ENCODE measurements around the gene APOL2. TPM values are rescaled to one million over a fixed set of nuclear protein-coding genes. Genes with fewer than 3 reads are reported as not detected.
A peak's percentile ranks its signal among the peaks of the same experiment; 100 is the strongest.

APOL2 gene
- total RNA-seq, 4 donors from 2014 or later: 3.8 to 142 (median 47.8) TPM

- Histone ChIP-seq H3K36me3 (no peaks in the 10 kb centered on the region), H3K27me3 (no peaks in the 10 kb centered on the region), H3K27ac (no peak overlapping the region), H3K9me3 (no peaks in the 10 kb centered on the region), H3K4me1 (peaks cover under 1 to 11% (median 7%) of the 10 kb centered on the region in 4 donors), H3K4me3 (no peak overlapping the region)
- 65 to 69% methylated on average over 2 to 5 of the region's 5 CpGs for WGBS, 2 donors (ENCODE audit: low coverage in 1 of 2)
- TF ChIP-seq CTCF (IDR thresholded peaks at IDR 0.05) (no peak), EP300 (IDR thresholded peaks at IDR 0.05; ENCODE audit: low read depth) (no peak), POLR2A (IDR thresholded peaks at IDR 0.05) (no peak), POLR2AphosphoS5 (IDR thresholded peaks at IDR 0.05) (no peak)
- DNase-seq: no peak
- in situ Hi-C loops (cut with MboI; ENCODE audit: low pct_ligation_motif_present in 1 of 4, low pct_unique_long_range_greater_than_20kb in 1 of 4, low sequenced_read_pairs in 3 of 4) (no loop called here), intact Hi-C loops (cut with DNase I; ENCODE audit: low total_unique reads) (no loop called here)
These were observed 8.6 kb upstream of the APOL2 start for GRCh38 chr22:36247955-36248354.

GRCh38 chr22:36246718-36247117 is 7.4 kb upstream of the APOL2 start:
- peaks cover 0 to 11% (median 2%) of the 10 kb centered on the region in 4 donors for H3K4me1 ChIP-seq
- H3K36me3 ChIP-seq: no peaks in the 10 kb centered on the region
- WGBS, 2 donors (ENCODE audit: low coverage in 1 of 2): 67 to 71% methylated on average over 1 to 3 of the region's 3 CpGs
- no peak for DNase-seq
- H3K9me3 ChIP-seq: no peaks in the 10 kb centered on the region
- in situ Hi-C loops (cut with MboI; ENCODE audit: low pct_ligation_motif_present in 1 of 4, low pct_unique_long_range_greater_than_20kb in 1 of 4, low sequenced_read_pairs in 3 of 4) (no loop called here), intact Hi-C loops (cut with DNase I; ENCODE audit: low total_unique reads) (no loop called here)
- H3K27me3 ChIP-seq: no peaks in the 10 kb centered on the region
- H3K27ac ChIP-seq: no peak overlapping the region
- no peak for TF ChIP-seq POLR2A (IDR thresholded peaks at IDR 0.05)
- H3K4me3 ChIP-seq: no peak overlapping the region

- Histone ChIP-seq H3K27me3 (no peaks in the 10 kb centered on the region), H3K4me3 (no peak overlapping the region), H3K36me3 (no peaks in the 10 kb centered on the region), H3K4me1 (peaks cover 0 to 11% (median 2%) of the 10 kb centered on the region in 4 donors), H3K9me3 (no peaks in the 10 kb centered on the region), H3K27ac (no peak overlapping the region)
- TF ChIP-seq POLR2AphosphoS5 (IDR thresholded peaks at IDR 0.05) (no peak), EP300 (IDR thresholded peaks at IDR 0.05; ENCODE audit: low read depth) (no peak), CTCF (IDR thresholded peaks at IDR 0.05) (no peak), POLR2A (IDR thresholded peaks at IDR 0.05) (no peak)
- in situ Hi-C loops (cut with MboI; ENCODE audit: low pct_ligation_motif_present in 1 of 4, low pct_unique_long_range_greater_than_20kb in 1 of 4, low sequenced_read_pairs in 3 of 4): no loop called here
- DNase-seq: no peak
- 40 to 72% methylated on average over 2 to 4 of the region's 4 CpGs for WGBS, 2 donors (ENCODE audit: low coverage in 1 of 2)
- intact Hi-C loops (cut with DNase I; ENCODE audit: low total_unique reads): no loop called here
These were observed 6.6 kb upstream of the APOL2 start for GRCh38 chr22:36245805-36246356.

GRCh38 chr22:36244522-36245391 is 5.4 kb upstream of the APOL2 start:
- Histone ChIP-seq H3K27me3 (no peaks in the 10 kb centered on the region), H3K9me3 (no peaks in the 10 kb centered on the region), H3K27ac (peak overlapping the region; percentile 39 to 73 (median 54)), H3K4me1 (peaks cover 2 to 14% (median 3%) of the 10 kb centered on the region in 4 donors), H3K36me3 (no peaks in the 10 kb centered on the region), H3K4me3 (no peak overlapping the region)
- TF ChIP-seq CTCF (IDR thresholded peaks at IDR 0.05) (no peak), POLR2A (IDR thresholded peaks at IDR 0.05) (no peak), POLR2AphosphoS5 (IDR thresholded peaks at IDR 0.05) (no peak), EP300 (IDR thresholded peaks at IDR 0.05; ENCODE audit: low read depth) (no peak)
- intact Hi-C loops (cut with DNase I; ENCODE audit: low total_unique reads): no loop called here
- WGBS, 2 donors (ENCODE audit: low coverage in 1 of 2): 58 to 76% methylated on average over 2 to 5 of the region's 5 CpGs
- in situ Hi-C loops (cut with MboI; ENCODE audit: low pct_ligation_motif_present in 1 of 4, low pct_unique_long_range_greater_than_20kb in 1 of 4, low sequenced_read_pairs in 3 of 4): no loop called here
- no peak for DNase-seq

All from transverse colon (tissue), 4 donors.